HG03378 (cell line): Measurements from ENCODE around the gene RAB36.

Experiments
- ATAC-seq: cut with Tn5 transposase; IDR thresholded peaks from one replicate; pipeline ENCODE4 v1.9.1; 2021; ENCODE audit warnings: mild to moderate bottlenecking, moderate library complexity; ENCODE audit not compliant: unreplicated experiment

Gene RAB36

DNA sequence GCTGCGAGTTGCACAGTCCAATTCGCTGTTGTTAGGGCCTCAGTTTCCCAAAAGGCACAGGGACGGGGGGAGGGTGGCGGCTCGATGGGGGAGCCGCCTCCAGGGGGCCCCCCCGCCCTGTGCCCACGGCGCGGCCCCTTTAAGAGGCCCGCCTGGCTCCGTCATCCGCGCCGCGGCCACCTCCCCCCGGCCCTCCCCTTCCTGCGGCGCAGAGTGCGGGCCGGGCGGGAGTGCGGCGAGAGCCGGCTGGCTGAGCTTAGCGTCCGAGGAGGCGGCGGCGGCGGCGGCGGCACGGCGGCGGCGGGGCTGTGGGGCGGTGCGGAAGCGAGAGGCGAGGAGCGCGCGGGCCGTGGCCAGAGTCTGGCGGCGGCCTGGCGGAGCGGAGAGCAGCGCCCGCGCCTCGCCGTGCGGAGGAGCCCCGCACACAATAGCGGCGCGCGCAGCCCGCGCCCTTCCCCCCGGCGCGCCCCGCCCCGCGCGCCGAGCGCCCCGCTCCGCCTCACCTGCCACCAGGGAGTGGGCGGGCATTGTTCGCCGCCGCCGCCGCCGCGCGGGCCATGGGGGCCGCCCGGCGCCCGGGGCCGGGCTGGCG is 35.1 kb downstream of the RAB36 start, which contains the start of gene BCR:
BCR (plus strand) TSS at position 209 of the 592 bp plus-strand sequence. CDS start 452 bp downstream, outside the sequence.
- ATAC-seq: no peak

- no peak for ATAC-seq
These were observed 35.8 kb downstream of the RAB36 start for GRCh38 chr22:23180893-23181720.

DNA sequence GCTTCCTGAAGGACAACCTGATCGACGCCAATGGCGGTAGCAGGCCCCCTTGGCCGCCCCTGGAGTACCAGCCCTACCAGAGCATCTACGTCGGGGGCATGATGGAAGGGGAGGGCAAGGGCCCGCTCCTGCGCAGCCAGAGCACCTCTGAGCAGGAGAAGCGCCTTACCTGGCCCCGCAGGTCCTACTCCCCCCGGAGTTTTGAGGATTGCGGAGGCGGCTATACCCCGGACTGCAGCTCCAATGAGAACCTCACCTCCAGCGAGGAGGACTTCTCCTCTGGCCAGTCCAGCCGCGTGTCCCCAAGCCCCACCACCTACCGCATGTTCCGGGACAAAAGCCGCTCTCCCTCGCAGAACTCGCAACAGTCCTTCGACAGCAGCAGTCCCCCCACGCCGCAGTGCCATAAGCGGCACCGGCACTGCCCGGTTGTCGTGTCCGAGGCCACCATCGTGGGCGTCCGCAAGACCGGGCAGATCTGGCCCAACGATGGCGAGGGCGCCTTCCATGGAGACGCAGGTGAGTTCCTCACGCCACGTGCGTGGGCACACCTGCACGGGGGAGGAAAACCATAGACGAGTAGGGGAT is 36.5 kb downstream of the RAB36 start:
- no peak for ATAC-seq

DNA sequence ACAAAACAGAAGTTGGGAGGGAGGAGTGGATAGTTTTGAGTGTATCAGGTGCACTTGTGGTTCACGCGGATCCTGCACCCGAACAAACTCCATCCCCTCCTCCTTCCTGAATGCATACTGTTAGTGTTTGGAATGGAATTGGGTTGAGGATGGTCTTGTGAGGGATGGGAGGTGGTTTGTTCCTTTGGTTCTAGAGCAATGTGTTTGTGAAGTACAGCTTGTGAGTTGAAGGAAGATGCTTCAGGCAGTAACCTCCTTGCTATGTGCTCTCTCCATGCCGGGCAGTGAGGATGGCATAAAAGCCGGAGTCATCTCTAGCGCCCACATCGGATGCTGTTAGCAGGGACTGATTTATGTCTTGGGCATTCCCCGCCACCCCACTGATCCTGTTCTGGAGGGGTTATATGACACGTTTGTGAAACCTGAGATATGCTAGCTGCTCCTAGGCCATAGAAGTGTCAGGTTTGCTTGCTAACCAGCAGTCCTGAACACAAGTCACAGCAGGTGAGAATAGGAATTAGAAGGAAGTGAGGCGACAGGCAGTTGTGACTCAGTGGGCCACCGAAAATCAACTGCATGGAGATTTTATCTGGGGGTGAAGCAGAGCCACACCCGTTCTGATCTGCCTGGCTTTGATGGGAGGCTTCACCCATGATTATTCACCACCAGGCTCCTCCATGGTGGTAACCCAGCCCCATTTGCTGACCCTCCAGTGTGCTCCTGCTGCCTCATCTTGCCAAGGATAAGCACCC is 37.2 kb downstream of the RAB36 start:
- no peak for ATAC-seq

DNA sequence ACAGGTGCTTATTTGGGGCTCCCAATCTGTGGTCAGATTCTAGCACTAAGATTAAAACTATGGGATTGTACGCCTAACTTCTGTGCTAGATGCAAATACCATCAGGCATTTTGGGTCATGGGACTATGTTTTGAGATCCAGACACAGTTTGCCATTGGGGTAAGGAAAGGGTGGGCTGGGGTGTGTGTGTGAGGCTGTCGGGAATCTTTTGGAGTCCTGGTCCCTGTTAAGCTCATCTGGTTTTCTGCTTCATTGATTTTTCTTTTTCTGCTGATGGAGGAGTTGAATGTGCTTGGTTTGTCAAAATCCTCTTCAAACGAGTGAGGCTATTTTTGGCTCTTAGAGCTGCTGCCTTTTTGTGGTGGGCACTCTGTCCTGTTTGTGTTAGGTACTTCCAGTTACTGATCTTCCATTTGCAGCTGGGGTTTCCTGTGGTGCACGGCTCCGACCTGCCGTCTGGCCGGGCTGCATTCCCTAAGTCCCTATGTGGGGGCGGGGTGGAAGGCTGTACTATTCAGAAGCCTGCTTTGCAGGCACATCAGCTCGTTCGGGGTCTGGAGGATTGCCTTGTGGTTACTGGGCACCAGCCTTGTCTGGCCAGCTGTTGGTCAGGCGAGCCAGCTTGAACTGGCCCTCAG is 37.9 kb downstream of the RAB36 start:
- no peak for ATAC-seq

- ATAC-seq: no peak
These were observed 39.0 kb downstream of the RAB36 start for GRCh38 chr22:23184100-23184763.

GRCh38 chr22:23184764-23185113 is 39.5 kb downstream of the RAB36 start:
- ATAC-seq: no peak

DNA sequence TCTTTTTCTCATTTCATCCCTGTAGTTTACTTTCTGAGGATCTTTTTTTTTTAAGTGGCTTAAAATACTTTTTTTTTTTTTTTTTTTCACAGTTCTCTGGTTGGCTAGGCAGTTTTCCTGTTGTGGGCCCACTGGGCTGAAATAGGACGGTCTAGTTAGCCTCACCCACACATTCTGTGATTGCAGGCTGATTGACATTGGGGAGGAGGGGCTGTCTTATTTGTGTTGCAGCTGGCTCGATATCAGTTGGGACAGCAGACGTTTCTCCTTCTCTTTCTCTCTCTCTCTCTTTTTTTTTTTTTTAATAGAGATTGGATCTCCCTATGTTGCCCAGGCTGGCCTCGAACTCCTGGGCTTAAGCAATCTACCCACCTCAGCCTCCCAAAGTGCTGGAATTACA is 41.9 kb downstream of the RAB36 start:
- ATAC-seq: no peak

GRCh38 chr22:23187871-23188700 is 42.8 kb downstream of the RAB36 start:
- no peak for ATAC-seq

DNA sequence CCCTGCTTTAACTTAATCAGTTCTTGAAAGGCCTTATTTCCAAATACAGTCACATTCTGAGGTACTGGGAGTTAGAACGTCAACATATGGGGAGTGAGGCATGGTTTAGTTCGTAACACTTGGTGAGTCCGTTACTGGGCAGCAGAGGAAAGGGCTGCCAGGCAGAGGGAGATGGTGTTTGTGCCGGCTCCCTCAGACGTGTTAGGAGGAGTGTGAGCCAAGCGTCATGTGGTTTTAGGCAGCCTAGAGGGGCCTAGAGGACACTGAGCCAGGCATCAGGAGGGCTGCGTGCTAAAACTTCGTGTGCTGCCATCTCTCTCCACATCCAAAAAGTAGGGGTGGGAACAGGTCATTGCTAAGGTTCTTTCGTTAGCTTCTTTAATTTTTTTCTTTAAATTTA is 45.2 kb downstream of the RAB36 start:
- no peak for ATAC-seq

DNA sequence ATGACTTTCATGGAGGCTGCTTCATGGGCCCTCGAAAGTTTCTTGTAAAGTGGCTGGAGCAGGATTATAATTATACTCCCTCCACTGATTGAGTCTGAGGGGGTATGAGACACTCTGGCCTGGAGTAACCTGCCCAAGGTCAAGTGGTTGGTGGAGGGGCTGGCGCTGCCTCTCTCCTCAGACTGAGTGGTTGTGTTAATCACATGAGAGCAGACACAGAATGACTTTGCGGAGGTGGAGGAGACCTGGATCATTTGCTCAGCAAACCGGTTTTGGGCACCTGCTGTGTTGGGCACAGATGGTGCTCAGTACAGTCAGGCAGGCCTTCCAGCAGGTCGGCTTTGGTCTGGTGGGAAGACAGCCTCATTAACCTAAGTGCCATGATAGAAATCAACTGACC is 46.9 kb downstream of the RAB36 start:
- ATAC-seq: no peak

DNA sequence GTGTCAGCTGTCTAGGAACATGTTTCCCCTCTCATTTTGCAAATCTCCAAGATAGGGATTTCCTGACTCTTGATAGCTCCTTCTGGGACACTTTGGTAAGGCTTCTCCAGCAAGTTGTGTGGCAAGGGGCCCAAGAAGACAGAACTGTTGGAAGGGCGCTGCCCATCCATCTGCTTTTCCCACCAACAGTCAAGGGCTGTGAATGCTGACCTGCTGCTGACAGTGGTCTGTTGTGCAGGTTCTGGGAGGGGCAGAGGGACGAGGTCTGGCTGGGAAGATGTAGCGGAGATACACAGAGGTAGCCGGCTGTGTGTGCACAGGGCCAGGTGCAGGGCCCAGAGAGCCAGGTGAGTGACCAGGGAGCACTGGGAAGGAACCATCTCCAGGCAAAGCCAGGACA is 47.3 kb downstream of the RAB36 start:
- no peak for ATAC-seq

GRCh38 chr22:23193196-23193827 is 48.0 kb downstream of the RAB36 start:
- ATAC-seq: no peak

- ATAC-seq: no peak
These were observed 48.6 kb downstream of the RAB36 start for GRCh38 chr22:23193882-23194281.

DNA sequence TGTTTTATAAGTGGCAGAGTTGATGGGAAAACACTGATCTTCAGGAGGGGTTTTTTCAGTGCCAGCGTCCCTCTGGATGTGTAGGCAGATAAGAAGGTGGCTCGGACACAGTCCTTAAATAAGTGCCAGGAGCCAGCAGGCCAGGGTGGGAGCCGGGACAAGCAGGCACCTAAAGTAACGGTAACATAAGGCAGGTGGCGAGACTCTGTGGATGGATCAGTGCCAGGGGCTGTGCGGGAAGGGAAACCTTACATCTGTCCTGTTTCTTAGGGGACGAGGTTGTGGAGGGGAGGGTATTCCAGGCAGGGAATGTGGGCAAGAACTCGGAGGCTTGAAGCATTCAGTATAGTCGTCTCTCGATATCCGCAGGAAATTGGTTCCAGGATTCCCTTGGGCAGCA is 50.9 kb downstream of the RAB36 start:
- no peak for ATAC-seq

- no peak for ATAC-seq
These were observed 52.6 kb downstream of the RAB36 start for GRCh38 chr22:23197836-23198235.

- no peak for ATAC-seq
These were observed 53.9 kb downstream of the RAB36 start for GRCh38 chr22:23199159-23199558.

DNA sequence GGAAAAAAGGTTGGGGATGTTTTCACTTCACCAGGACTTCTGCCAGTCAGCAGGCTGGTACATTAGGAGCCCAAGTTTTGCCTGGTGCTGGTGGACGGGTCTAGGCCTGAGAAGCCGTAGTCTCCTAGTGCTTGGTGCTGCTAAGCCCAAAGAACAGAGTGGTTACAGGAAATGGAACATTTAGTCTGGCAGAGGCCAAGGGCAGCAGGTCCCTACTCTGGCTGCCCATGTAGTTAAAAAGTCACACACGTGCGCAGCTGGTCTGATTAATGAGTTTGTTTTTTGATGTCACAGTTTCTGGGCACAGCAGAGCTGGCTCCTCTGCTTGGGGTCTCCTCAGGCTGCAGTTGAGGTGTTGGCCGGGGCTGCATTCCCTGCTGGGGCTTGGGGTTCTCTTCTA is 55.6 kb downstream of the RAB36 start:
- no peak for ATAC-seq

GRCh38 chr22:23202812-23203451 is 57.7 kb downstream of the RAB36 start:
- ATAC-seq: no peak
